Purkinje cell (primary cell): ENCODE data around the gene MALT1. TPM values are rescaled to one million over a fixed set of nuclear protein-coding genes. Genes with fewer than 3 reads are reported as not detected.

Source experiments
- polyA plus RNA-seq: library from polyadenylated mRNA; unstranded; fragments of >200 nt; fragmentation: Nextera tagmentation; gene quantifications from 2 replicates; pipeline ENCODE4 v1.2.1, GENCODE V29; 2014

MALT1 gene, protein sequence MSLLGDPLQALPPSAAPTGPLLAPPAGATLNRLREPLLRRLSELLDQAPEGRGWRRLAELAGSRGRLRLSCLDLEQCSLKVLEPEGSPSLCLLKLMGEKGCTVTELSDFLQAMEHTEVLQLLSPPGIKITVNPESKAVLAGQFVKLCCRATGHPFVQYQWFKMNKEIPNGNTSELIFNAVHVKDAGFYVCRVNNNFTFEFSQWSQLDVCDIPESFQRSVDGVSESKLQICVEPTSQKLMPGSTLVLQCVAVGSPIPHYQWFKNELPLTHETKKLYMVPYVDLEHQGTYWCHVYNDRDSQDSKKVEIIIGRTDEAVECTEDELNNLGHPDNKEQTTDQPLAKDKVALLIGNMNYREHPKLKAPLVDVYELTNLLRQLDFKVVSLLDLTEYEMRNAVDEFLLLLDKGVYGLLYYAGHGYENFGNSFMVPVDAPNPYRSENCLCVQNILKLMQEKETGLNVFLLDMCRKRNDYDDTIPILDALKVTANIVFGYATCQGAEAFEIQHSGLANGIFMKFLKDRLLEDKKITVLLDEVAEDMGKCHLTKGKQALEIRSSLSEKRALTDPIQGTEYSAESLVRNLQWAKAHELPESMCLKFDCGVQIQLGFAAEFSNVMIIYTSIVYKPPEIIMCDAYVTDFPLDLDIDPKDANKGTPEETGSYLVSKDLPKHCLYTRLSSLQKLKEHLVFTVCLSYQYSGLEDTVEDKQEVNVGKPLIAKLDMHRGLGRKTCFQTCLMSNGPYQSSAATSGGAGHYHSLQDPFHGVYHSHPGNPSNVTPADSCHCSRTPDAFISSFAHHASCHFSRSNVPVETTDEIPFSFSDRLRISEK
- polyA plus RNA-seq: 0.45 and 4.4 TPM in 2 replicates

DNA sequence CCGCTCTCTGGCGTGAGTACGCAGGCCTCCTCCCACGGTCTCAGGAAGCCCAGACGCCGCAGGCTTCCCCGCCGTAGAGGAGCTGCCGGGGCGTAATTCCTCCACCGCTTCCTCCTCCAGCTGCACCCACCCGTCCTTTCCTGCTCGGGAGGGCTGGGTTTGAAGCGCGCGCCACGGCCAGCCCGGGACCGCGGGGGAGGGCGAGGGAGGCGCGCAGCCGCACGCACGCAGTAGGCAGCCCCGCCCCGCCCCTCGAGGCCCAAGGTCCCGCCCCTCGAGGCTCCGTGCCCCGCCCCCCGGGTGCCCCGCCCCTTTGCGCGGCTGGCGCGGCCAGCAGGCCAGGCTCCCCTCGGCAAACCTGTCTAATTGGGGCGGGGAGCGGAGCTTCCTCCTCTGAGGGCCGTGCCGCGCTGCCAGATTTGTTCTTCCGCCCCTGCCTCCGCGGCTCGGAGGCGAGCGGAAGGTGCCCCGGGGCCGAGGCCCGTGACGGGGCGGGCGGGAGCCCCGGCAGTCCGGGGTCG, at the start of gene MALT1:
Gene MALT1 (plus strand): TSS at position 355 of the 521 bp plus-strand sequence. CDS start 179 bp downstream, outside the sequence.

Other genes starting within 250 kb of the MALT1 start
- not detected in 2 replicates for gene ALPK2, start 42.4 kb upstream of the MALT1 start, polyA plus RNA-seq
- 28.0 and 29.4 TPM in 2 replicates for gene ZNF532, start 193.4 kb downstream of the MALT1 start, polyA plus RNA-seq